Measurements from ENCODE around the gene KRT81.
A peak's percentile ranks its signal among the peaks of the same experiment; 100 is the strongest.
"Not testable (repeated sequence)": the region's sequence is repeated elsewhere in the genome, so short reads cannot be mapped to it uniquely, and the experiment has no call there.

The KRT81 gene

DNA sequence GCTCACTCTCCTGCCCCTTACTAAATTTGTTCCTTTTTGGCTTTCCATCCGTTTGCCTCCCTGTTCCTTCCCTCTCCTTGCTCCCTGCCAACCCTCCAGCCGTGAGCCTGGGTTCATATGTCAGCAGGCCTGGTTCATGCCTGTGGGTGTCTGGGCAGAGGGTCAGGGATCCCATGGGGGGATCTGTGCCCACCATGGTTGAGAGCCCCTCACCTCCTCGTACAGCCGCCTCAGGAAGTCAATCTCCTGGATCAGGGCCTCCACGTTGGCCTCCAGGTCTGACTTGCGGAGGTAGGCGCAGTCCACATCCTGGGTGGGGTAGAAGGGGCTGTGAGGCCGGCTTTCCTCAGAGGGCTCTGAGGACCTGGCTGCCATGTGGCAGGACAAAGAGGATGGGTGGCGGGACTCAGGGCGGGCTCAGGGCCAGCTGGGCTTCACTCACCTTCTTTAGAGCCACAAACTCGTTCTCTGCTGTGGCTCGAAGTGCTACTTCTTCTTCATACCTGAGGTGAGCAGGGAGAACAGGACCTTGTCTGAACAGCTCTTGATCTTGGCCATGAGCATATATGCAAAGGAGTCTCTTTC is 26.2 kb upstream of the KRT81 start:
- DNase-seq (ENCODE audit: low spot score): no peak

DNA sequence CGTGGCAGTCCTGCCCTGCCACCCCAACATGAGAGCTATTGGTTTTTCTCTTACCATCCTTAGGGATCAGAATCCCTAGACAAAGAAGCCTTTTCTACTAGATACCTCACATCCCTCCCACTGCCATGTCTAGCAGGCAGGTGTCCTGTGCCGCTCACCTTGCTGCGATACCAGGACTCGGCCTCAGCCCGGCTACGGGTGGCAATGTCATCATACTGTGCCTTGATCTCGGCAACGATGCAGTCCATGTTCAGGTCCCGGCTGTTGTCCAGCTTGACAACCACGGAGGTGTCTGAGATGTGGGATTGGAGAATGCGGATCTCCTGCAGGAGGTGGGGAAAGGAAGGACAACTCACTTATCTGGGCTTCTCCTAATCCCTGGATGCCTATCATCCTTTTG is 25.4 kb upstream of the KRT81 start:
- no peak for DNase-seq (ENCODE audit: low spot score)

DNA sequence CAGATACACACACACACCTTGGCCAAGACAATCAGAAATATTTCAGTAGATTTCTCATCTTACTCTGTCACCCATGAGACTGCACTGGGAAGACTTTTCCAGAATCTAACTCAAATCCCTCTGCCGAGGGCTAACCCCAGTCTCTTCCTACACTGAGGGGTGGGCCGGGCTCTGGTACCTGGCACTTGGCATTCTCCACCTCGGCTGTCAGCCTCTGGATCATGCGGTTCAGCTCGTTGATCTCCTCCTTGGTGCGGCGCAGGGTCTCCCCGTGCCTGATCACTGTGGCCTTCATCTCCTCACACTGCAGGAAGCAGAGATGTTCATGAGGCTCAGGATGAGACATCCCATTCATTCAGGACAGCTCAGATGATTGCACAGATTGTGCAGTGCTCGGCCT is 25.0 kb upstream of the KRT81 start:
- DNase-seq (ENCODE audit: low spot score): no peak

DNA sequence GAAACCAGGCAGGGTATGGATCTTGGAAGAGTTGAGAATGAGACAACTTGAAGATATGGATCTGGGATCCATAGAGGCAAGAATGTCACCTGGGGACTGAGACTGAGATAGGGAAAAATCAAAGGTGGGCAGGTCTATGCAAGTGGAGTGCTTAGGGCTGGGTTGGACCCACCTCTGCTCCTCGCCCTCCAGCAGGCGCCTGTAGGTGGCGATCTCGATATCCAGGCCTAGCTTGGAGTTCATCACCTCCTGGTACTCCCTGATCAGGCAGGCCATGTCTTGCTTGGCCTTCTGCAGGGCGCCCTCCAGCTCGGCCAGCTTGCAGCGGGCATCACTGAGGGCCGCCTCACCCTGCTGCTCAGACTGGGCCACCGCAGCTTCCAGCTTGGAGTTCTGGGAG is 24.4 kb upstream of the KRT81 start:
- DNase-seq (ENCODE audit: low spot score): not testable (repeated sequence)

DNA sequence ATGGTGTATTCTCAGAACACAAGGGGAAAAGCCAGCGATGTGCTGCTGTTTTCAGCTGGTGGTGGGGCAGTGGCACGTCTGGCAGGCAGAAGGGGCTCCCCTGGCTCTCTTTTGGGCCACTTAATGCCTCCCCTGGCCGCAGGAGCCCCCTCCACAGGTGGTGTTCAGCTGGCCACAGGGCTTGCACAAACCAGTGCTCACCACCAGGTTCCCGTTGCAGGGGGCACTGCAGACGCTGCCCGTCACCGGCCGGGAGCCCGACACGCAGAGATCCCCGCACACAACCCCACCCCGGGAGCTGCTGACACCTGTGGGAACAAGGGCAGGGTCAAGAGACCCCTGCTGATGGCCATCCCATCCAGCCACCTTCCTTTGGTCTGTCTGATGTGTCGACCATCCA is 23.2 kb upstream of the KRT81 start:
- no peak for DNase-seq (ENCODE audit: low spot score)

DNA sequence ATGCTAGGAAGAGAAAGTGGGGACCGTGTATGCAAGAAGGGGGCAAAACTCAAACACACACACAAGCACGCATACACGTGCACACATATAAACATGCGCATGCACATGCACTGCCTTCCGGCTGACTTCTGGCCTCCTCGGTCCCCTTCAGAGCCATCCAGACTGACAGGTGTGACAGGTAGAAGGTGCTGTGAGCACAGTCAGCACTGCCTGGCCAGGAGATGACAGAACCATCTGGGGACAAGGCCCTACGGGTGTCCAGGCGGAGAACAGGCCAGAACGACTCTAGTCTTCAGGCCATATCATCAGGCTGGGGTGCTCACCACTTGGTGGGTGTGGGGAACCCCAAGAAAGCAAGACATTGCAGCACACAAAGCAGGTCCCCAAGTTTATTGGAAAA is 22.6 kb upstream of the KRT81 start:
- no peak for DNase-seq (ENCODE audit: low spot score)

DNA sequence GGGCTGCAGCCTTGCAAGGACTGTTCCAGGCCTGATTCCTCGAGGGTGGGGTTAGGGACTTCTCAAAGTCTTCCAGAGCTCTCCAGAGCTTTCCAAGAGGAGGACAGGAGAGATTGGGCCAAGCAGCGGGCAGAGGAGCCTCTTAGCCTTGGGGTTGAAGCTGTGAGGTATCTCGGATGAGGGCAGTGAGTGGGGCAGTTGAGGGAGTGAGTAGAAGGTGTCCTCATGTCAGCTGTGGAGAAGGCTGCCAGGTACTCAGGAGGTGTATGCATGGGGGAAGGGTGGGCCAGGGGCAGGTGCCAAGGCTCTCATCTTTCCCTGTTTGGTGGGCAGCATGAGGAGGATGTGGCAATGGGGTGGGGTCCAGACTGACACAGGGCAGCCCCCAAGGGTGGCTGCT is 22.1 kb upstream of the KRT81 start:
- DNase-seq (ENCODE audit: low spot score): no peak

DNA sequence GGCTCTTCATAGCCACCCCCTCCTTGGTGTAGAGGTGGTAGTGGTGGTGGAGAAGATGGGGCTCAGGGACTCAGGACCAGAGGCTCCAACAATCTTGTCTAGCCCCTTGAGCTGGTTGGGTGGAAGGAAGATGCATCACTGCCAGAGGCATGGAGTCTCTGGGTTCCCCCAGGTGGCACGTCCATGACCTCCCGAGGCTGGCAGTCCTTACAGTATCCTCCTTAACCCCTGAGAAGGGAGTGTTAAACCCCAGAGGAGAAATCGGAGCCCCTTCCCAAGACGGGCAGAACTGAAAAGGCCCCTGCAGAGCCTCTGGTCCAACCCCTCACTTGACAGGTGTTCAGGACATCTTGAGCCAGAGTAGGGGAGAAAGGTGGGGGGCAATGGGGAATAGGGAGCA is 20.8 kb upstream of the KRT81 start:
- DNase-seq (ENCODE audit: low spot score): no peak

DNA sequence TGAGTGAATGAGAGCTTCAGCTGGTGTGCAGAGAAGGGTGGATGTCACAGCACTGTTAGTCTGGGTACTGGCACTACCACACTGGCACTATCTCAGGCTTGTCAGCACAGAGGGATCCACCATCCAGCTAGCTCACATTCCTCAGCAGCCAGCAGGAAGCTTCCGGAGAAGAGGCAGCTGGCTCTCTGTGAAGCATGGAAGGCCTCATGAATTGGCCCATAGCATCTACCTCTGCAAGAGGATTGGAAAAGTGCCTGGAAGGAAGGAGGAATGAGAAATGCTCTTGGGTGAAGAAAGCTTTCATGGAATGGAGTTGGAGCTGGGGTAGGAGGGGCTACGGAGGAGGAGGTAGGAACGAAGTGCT is 19.9 kb upstream of the KRT81 start:
- no peak for DNase-seq (ENCODE audit: low spot score)

DNA sequence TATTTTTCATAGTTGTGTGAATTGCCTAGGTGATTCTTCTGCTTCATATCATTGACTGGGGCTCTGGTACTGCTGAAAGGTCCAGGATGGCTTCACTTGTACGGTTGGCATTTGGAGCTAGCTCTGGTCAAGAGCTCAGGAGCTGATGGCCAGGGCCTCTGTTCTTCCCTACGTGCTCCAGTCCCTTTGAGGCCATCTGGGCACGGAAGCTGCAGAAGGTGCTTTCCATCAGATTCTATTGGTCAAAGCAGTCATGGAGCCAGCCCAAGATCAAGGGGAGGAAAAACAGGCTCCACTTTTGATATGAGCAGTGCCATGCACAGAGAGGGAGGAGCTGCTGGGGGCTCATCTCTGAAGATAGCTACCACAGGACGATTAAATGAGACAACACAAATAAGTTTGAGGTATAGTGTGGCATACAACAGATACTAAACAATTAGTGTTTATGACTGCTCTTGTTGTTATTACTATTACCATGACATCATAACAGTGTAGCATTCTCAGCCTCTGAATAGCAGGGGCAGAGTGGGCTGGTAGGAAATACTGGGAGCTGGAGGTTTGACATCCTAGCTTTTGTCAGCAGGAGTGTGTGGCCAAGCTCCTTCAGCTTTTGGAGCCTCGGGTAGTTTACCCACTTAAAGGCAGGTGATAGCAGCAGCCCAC is 19.4 kb upstream of the KRT81 start:
- peak; percentile 50 for DNase-seq (ENCODE audit: low spot score)

DNA sequence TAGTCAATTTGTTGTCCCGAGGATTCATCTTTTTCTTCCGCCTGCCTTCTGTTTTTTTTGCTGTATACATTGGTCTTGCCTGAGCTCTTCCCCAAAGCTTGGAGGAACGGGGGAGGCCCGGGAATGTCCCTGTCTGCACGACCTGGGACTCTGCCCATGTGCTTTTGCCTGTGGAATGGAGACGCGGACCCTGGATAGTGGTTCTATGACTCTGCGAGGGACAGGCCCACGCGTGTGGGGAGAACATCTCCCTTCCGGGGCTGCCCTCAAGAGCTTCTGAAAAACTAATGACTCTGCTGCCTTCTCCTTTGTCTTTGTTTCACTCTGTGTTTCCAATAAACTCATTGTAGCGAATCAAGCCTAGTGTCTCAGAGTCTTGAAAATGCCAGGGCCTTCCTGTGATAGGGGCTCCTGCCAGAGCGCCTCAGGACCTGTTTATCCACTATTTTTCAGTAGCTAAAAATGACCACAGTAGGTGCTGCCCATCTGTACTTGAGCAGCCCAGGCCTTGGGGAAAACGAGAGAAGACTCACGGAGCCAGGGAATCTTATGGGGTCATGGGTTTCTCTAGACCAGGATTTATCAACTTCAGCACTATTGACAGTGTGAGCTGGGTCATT is 17.6 kb upstream of the KRT81 start:
- peak; percentile 3 for DNase-seq (ENCODE audit: low spot score)

DNA sequence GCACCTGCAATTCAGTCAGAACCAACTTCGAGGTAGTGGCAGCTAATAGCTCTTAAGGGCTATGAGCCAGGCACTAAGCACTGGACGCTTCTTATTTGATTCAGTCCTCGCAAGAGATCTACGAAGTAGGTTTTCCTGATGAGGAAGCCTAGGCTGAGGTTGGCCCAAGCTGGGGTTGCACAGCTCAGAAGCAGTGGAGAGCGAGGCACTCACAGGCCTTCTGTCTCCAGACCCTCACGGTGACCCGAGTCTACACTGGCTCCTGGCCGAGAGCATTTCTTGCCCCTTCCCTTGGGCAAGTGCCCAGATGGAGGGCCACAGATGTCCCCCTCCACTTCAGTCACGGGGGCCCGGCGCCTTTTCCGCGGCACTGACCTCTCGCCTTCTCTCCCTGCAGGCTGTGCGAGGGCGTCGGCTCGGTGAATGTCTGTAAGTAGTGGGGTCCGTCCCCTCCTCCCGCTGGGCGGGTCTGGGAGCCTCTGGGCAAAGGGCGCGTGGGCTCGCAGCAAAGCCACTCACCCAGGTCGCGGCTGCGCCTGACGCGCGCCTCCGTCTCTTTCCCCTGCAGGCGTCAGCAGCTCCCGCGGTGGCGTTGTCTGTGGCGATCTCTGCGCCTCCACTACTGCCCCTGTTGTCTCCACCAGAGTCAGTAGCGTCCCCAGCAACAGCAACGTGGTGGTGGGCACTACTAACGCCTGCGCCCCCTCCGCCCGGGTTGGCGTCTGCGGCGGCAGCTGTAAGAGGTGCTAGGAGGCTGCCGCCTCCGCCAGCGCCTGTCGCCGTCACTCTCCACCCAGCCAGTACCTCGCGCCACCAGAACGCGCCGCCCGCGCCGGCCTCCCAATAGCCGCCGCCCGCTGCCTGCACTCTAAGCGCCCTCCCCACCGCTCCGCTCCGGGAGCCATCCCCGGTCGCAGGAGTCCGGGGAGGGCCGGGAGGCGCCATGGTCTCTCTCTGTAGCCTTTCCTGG is 16.8 kb upstream of the KRT81 start:
- DNase-seq (ENCODE audit: low spot score): peak; percentile 71

DNA sequence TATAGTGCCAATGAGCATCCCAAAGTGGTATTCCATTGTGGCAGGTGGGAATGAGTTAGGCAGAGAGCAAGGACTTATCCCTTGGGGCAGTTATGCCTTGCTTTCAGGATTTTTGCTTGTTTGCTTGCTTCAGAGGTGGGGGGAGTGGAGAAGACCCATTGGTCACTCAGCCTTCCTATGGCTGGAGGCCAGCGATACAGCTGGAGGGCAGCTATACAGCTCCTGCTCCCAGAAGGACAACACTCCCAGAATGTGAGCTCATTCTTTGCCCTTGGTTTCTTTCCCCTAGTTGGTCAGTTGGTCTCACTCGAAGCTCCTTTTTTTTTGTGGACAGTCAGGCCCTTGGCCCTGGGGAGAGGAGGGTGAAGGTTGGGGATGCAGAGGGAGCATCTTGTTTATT is 15.4 kb upstream of the KRT81 start:
- no peak for DNase-seq (ENCODE audit: low spot score)

DNA sequence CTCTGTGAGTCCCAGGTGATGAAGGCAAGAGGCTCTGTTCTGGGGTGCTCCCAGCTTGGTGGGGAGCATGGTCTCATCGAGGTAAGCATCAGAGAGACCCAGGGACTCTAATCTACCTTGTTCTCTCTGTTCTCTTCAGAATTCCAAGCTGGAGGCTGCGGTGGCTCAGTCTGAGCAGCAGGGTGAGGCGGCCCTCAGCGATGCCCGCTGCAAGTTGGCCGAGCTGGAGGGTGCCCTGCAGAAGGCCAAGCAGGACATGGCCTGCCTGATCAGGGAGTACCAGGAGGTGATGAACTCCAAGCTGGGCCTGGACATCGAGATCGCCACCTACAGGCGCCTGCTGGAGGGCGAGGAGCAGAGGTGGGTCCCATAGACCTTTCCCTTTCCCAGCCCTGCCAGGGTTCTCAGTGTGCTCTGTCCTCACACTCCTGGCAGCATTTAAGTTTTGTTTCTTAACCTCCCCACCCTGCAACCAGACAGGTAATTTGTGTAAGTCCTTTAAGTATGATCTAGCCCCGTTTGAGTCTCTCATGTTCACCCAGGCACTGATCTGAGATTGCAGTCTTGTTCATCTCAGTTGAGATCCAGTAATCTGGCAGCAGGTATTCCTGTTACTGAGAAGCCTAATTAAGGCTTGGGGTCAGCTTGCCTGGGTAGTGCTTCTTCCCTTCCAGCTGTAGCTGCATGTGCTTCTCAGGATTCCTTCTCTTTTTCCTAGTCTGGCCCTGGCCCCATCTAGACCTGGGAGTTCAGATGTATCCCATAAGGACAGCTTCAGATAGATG is 14.8 kb upstream of the KRT81 start:
- no peak for DNase-seq (ENCODE audit: low spot score)

DNA sequence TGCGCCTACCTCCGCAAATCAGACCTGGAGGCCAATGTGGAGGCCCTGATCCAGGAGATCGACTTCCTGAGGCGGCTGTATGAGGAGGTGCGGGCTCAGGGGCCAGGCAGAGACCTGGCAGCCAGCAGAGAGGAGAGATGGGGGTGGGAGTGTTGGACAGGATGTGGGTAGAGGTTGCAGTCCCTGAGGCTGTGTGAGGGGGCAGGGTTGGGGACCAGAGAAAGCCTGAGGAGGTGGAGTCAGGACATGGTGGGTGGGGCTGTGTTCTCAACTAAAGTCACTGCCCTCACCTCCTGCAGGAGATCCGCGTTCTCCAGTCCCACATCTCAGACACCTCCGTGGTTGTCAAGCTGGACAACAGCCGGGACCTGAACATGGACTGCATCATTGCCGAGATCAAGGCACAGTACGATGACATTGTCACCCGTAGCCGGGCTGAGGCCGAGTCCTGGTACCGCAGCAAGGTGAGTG is 13.6 kb upstream of the KRT81 start:
- not testable (repeated sequence) for DNase-seq (ENCODE audit: low spot score)

DNA sequence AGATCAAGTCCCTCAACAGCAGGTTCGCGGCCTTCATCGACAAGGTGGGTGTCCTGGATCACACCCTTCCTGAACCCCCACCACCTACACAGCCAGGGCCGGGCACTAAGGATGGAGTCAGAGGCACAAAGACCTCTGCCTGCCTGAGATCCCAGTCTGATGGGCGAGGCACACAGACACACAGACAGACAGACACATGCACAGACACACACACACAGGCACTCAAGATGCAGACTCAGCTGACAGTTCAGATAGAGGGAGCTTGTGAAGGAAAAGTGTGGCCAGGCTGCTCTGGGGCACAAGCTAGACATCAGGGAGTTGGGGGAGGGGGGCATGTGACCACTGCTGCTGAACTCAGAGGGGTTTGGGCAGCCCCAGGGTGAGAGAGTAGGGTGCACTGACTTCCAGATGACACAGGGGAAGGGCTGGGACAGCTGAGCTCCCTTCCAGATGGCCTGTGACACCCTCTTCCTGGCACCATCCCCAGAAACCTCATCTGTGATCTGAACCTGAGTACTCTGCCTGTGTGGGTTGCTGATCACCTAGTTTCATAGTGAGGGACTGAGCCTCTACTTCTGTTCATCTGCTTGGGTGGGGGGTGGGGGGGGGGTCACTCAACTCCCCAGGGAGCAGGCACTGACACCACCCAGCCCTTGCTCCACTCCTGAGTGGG is 11.0 kb upstream of the KRT81 start:
- not testable (repeated sequence) for DNase-seq (ENCODE audit: low spot score)

DNA sequence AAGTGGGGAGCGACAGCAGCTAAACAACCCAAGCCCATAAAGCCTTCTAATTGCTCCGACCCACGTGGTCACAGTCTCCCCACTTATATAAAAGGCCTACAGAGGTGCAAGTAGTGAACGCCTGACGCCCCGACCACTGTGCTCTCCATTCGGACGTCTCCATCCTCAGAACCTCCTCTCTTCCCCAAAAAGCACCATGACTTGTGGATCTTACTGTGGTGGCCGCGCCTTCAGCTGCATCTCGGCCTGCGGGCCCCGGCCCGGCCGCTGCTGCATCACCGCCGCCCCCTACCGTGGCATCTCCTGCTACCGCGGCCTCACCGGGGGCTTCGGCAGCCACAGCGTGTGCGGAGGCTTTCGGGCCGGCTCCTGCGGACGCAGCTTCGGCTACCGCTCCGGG is 10.4 kb upstream of the KRT81 start:
- not testable (repeated sequence) for DNase-seq (ENCODE audit: low spot score)

DNA sequence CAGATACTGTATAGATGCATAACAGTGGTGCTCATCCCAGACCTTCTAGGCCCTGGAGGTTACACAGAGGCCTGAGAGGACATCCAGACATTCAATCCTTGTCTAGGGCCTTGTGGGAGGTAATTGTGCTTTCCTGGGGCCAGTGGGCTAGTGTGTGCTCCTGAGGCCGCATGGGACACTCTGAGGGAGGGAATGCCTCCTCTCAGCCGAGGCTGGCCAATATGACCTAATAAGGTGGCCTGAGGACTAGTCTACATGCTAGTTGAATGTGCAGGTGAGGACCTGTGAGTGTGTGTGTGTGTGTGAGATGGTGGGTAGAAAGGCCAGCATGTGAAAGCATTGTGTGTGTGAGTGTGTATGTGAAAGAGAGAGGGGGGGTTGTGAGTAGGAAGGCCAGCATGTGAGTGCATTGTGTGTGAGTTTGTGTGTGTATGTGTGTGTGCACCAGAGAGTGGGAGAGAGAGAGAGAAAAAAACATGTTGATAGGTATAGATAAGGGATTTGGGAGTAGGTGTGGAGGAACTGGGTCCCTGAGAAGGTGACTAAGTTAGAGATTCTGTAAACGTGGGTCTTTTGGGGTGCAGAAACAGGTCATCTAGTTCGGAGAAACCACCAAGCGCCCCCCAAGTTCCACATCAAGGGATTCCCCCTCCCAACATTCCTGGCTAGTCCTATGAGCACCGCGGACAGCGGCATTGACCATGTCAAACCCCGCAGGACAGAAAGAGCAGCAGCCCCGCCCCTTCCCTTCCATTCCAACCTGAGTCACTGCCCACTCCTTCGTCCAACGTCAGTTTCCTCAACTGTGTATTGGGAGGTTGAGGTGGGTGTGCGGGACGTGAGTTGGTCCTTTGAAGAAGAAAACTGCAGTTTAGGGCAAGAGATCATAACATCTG is 9.7 kb upstream of the KRT81 start:
- peak; percentile 15 for DNase-seq (ENCODE audit: low spot score)

DNA sequence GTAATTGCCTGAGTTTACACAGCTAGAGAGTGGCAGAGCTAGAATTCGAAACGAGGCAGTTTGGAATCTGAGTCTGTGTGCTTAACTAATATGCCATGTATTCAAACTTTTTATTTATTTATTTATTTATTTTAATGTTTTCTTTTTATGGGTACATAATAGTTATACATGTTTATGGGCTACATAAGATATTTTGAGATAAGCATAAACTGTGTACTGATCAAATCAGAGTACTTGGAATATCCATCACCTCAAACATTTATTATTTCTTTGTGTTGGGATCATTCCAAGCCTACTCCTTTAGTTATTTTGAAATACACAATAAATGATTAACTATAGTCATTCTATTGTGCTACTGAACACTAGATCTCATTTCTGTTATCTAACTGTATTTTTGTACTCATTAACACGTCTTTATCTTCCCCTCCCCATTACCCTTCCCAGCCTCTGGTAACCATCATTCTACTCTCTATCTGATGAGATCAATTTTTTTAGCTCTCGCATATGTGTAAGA is 7.4 kb upstream of the KRT81 start:
- DNase-seq (ENCODE audit: low spot score): no peak

Measured in kidney tubule cell (primary cell).